HCT116 (cell line): ENCODE results near the gene LIPI. TPM values are rescaled to one million over a fixed set of nuclear protein-coding genes. Genes with fewer than 3 reads are reported as not detected.

ENCODE experiments used
- ATAC-seq: fragments of 200-7000 bp; cut with Tn5 transposase; 2 replicates; pipeline ENCODE4 v1.9.1; 2020; ENCODE audit warnings: mild to moderate bottlenecking, moderate library complexity
- BruUV-seq: library from RNA; stranded (reverse); fragments of 400-500 nt; replicated peaks from 2 replicates; lab custom pipeline; 2021; lab: Mats Ljungman, UMichigan
- CTCF ChIA-PET: fragments of 300-600 bp; sonication (Branson Sonifier 250); formaldehyde crosslinking; loops from one replicate; lab custom pipeline; 2021; ENCODE audit warnings: antibody characterized with exemption; lab: Charles Lee
- POLR2A ChIA-PET: fragments of 300-600, 350-600 bp; sonication (Branson Sonifier 250); formaldehyde crosslinking; loops from one replicate; lab custom pipeline; 2021; ENCODE audit warnings: antibody characterized with exemption; lab: Charles Lee
- RAD21 ChIA-PET, 2 experiments: fragments of 300-600 bp; sonication (Branson Sonifier 250); formaldehyde crosslinking; loops; one replicate each; lab custom pipeline; 2023; ENCODE audit warnings: low total read pairs in 2 of 2; ENCODE audit not compliant: uncharacterized antibody in 2 of 2, unreplicated experiment in 2 of 2, low non-redundant PET in 1 of 2; lab: Charles Lee
- DNase-seq: peaks from one replicate; pipeline ENCODE4 v3.0.0-alpha.2; 2010; ENCODE audit warnings: low read depth, low spot score
- H2AFZ ChIP-seq: fragments of 200-600 bp; shearing (Covaris generic), sonication (generic); 2 replicates; pipeline ENCODE4 v1.6.1; 2017; ENCODE audit warnings: low read depth, mixed run types, mixed read lengths, antibody characterized with exemption, low read length; ENCODE audit not compliant: poor library complexity, severe bottlenecking
- H3K27ac ChIP-seq: 2 replicates; pipeline ENCODE4 v1.5.1; 2012; ENCODE audit warnings: low read depth, low read length
- H3K27me3 ChIP-seq: fragments of 200-600 bp; sonication (generic); 2 replicates; pipeline ENCODE4 v1.6.1; 2016; ENCODE audit warnings: mixed run types, low read length, mixed read lengths; ENCODE audit not compliant: insufficient read depth
- H3K36me3 ChIP-seq, 2 experiments: fragments of 200-500 bp in 1 of 2; fragments of 200-600 bp in 1 of 2; sonication (Bioruptor generic) in 1 of 2; sonication (generic) in 1 of 2; 2 replicates each; pipeline versions ENCODE4 v1.5.1 to v1.6.1; 2014 to 2016; ENCODE audit warnings: low read length in 2 of 2, inconsistent platforms in 1 of 2, mixed read lengths in 1 of 2, mixed run types in 1 of 2; ENCODE audit not compliant: insufficient read depth in 2 of 2, control insufficient read depth in 1 of 2
- H3K4me1 ChIP-seq, 2 experiments: fragments of 200-600 bp in 1 of 2; sonication (generic) in 1 of 2; 2 replicates each; pipeline versions ENCODE4 v1.5.1 to v1.6.1; 2012 to 2017; ENCODE audit warnings: low read length in 2 of 2, inconsistent platforms in 1 of 2, mild to moderate bottlenecking in 1 of 2, mixed read lengths in 1 of 2, mixed run types in 1 of 2, moderate library complexity in 1 of 2; ENCODE audit not compliant: insufficient read depth in 2 of 2, control insufficient read depth in 1 of 2
- H3K4me2 ChIP-seq: fragments of 200-600 bp; sonication (generic); 2 replicates; pipeline ENCODE4 v1.6.1; 2017; ENCODE audit warnings: mixed run types, low read length, mixed read lengths
- H3K4me3 ChIP-seq, 2 experiments: fragments of 200-600 bp in 1 of 2; sonication (generic) in 1 of 2; replicated peaks in 1 of 2; 2 replicates each; pipeline ENCODE4 v1.5.1; 2011 to 2016; ENCODE audit warnings: low read length in 2 of 2, control low read depth in 1 of 2, low read depth in 1 of 2, mild to moderate bottlenecking in 1 of 2, mixed read lengths in 1 of 2, mixed run types in 1 of 2
- H3K79me2 ChIP-seq: fragments of 200-600 bp; sonication (generic); 2 replicates; pipeline ENCODE4 v1.6.1; 2017; ENCODE audit warnings: mild to moderate bottlenecking, mixed run types, low read length, moderate library complexity, mixed read lengths; ENCODE audit not compliant: insufficient read depth
- H3K9ac ChIP-seq: fragments of 200-600 bp; sonication (generic); 2 replicates; pipeline ENCODE4 v1.6.1; 2016; ENCODE audit warnings: low read length, mixed read lengths
- H3K9me2 ChIP-seq: fragments of 200-600 bp; sonication (generic), shearing (Covaris generic); 2 replicates; pipeline ENCODE4 v1.6.1; 2017; ENCODE audit warnings: mixed run types, mild to moderate bottlenecking, moderate library complexity; ENCODE audit not compliant: insufficient read depth
- H3K9me3 ChIP-seq, 2 experiments: fragments of 200-500 bp in 1 of 2; fragments of 200-600 bp in 1 of 2; sonication (Bioruptor generic) in 1 of 2; sonication (generic) in 1 of 2; 2 replicates each; pipeline ENCODE4 v1.6.1; 2014 to 2017; ENCODE audit warnings: low read length in 2 of 2, mixed read lengths in 2 of 2, inconsistent platforms in 1 of 2, low read depth in 1 of 2, mild to moderate bottlenecking in 1 of 2, mixed run types in 1 of 2, moderate library complexity in 1 of 2; ENCODE audit not compliant: control insufficient read depth in 1 of 2, insufficient read depth in 1 of 2
- H4K20me1 ChIP-seq: fragments of 200-600 bp; sonication (generic), shearing (Covaris generic); 2 replicates; pipeline ENCODE4 v1.6.1; 2017; ENCODE audit warnings: mixed run types, mild to moderate bottlenecking, moderate library complexity; ENCODE audit not compliant: insufficient read depth
- ATF3 ChIP-seq: IDR thresholded peaks from 2 replicates; pipeline ENCODE4 v1.6.1; 2012
- CBX3 ChIP-seq: IDR thresholded peaks from 2 replicates; pipeline ENCODE4 v1.6.1; 2012; ENCODE audit warnings: low read depth
- CEBPB ChIP-seq: IDR thresholded peaks from 2 replicates; pipeline ENCODE4 v1.6.1; 2012; ENCODE audit warnings: low read depth
- CTCF ChIP-seq, 3 experiments: fragments of 200-600 bp in 1 of 3; sonication (generic) in 1 of 3; IDR thresholded peaks in 2 of 3; conservative IDR thresholded peaks in 1 of 3; 2 replicates each; pipeline ENCODE4 v1.5.1; 2012 to 2017; ENCODE audit warnings: low read depth in 2 of 3, low read length in 2 of 3, antibody characterized with exemption in 1 of 3, borderline replicate concordance in 1 of 3, control low read depth in 1 of 3, mild to moderate bottlenecking in 1 of 3, mixed read lengths in 1 of 3, mixed run types in 1 of 3, moderate library complexity in 1 of 3; ENCODE audit not compliant: insufficient read depth in 1 of 3
- EGR1 ChIP-seq: IDR thresholded peaks from 2 replicates; pipeline ENCODE4 v1.6.1; 2012; ENCODE audit warnings: low read depth
- ELF1 ChIP-seq: IDR thresholded peaks from 2 replicates; pipeline ENCODE4 v1.6.1; 2012; ENCODE audit warnings: low read depth, borderline replicate concordance
- EZH2 ChIP-seq: fragments of 200-600 bp; sonication (generic); IDR thresholded peaks from 2 replicates; pipeline ENCODE4 v1.6.1; 2017; ENCODE audit warnings: antibody characterized with exemption, mixed run types
- EZH2phosphoT487 ChIP-seq: fragments of 200-600 bp; IDR thresholded peaks from 2 replicates; pipeline ENCODE4 v1.6.1; 2018; ENCODE audit warnings: antibody characterized with exemption, borderline replicate concordance
- FOSL1 ChIP-seq: IDR thresholded peaks from 2 replicates; pipeline ENCODE4 v1.6.1; 2012; ENCODE audit warnings: low read depth
- POLR2A ChIP-seq: IDR thresholded peaks from 2 replicates; pipeline ENCODE4 v1.7.0; 2011; ENCODE audit warnings: borderline replicate concordance; ENCODE audit not compliant: insufficient read depth, insufficient read length; ENCODE audit errors: extremely low read depth
- POLR2AphosphoS5 ChIP-seq: IDR thresholded peaks from 2 replicates; pipeline ENCODE4 v1.6.1; 2011; ENCODE audit warnings: mild to moderate bottlenecking, low read depth, low read length, moderate library complexity
- RAD21 ChIP-seq: IDR thresholded peaks from 2 replicates; pipeline ENCODE4 v1.6.1; 2012; ENCODE audit warnings: low read depth, mild to moderate bottlenecking
- REST ChIP-seq: IDR thresholded peaks from 2 replicates; pipeline ENCODE4 v1.6.1; 2012; ENCODE audit warnings: low read depth
- SIN3A ChIP-seq: IDR thresholded peaks from 2 replicates; pipeline ENCODE4 v1.6.1; 2012; ENCODE audit warnings: low read depth
- SRF ChIP-seq: IDR thresholded peaks from 2 replicates; pipeline ENCODE4 v1.6.1; 2012; ENCODE audit warnings: low read depth
- TCF7L2 ChIP-seq: IDR thresholded peaks from 2 replicates; pipeline ENCODE4 v1.7.0; 2011; ENCODE audit warnings: borderline replicate concordance, inconsistent platforms; ENCODE audit not compliant: insufficient read depth, insufficient read length; ENCODE audit errors: extremely low read depth
- YY1 ChIP-seq: IDR thresholded peaks from 2 replicates; pipeline ENCODE4 v1.6.1; 2011; ENCODE audit warnings: low read length, low read depth, moderate library complexity, mild to moderate bottlenecking; ENCODE audit not compliant: insufficient replicate concordance; ENCODE audit errors: extremely low read depth
- ZBTB33 ChIP-seq: IDR thresholded peaks from 2 replicates; pipeline ENCODE4 v1.6.1; 2011; ENCODE audit warnings: mild to moderate bottlenecking, low read length, moderate library complexity; ENCODE audit not compliant: insufficient replicate concordance; ENCODE audit errors: extremely low read depth
- ZFX ChIP-seq: fragments of 450-650 bp; IDR thresholded peaks from 2 replicates; pipeline ENCODE4 v1.6.1; 2017
- intact Hi-C: fragments of 100-400 bp; cut with micrococcal nuclease; formaldehyde crosslinking; loops from 2 replicates; pipeline ENCODE4 v1.10.0; 2022
- total RNA-seq: library from RNA; stranded (reverse); gene quantifications from one replicate; pipeline ENCODE4 v1.2.1, GENCODE V29; 2021; ENCODE audit not compliant: unreplicated experiment

The LIPI gene
- total RNA-seq, 1 experiment from 2014 or later, result not detected

GRCh38 chr21:14143999-14144398 lies 66.8 kb downstream of the LIPI start:
- Histone ChIP-seq H3K9me2 (no peaks in the 10 kb centered on the region), H3K79me2 (no peaks in the 10 kb centered on the region), H3K36me3 (no peaks in the 10 kb centered on the region), H2AFZ (no peak overlapping the region), H3K27me3 (no peaks in the 10 kb centered on the region), H3K9me3 (peaks cover 4 to 28% of the 10 kb centered on the region in 2 experiments; a peak in 2 of 4 replicates), H3K4me2 (no peak overlapping the region), H3K9ac (no peak overlapping the region), H3K27ac (no peak overlapping the region), H3K4me3 (no peak overlapping the region), H4K20me1 (no peaks in the 10 kb centered on the region), H3K4me1 (no peaks in the 10 kb centered on the region)
- no peak for TF ChIP-seq TCF7L2
- TF ChIP-seq REST, result no peak
- no peak for TF ChIP-seq FOSL1
- TF ChIP-seq ZBTB33, result no peak
- TF ChIP-seq ZFX, result no peak
- TF ChIP-seq RAD21, result no peak
- no peak for TF ChIP-seq EGR1
- TF ChIP-seq SRF, result no peak
- TF ChIP-seq POLR2A, result no peak
- no peak for TF ChIP-seq EZH2phosphoT487
- TF ChIP-seq ATF3, result no peak
- TF ChIP-seq POLR2AphosphoS5, result no peak
- TF ChIP-seq YY1, result no peak
- TF ChIP-seq SIN3A, result no peak
- TF ChIP-seq EZH2, result no peak
- no peak for TF ChIP-seq CEBPB
- TF ChIP-seq CBX3, result no peak
- TF ChIP-seq ELF1, result no peak
- no peak for TF ChIP-seq CTCF (IDR thresholded peaks at IDR 0.05 in 2 of 3, conservative IDR thresholded peaks at IDR 0.05 in 1 of 3; ENCODE audit: borderline replicate concordance in 1 of 3, insufficient read depth in 1 of 3, low read depth in 2 of 3, low read length in 2 of 3)
- no TSS peak for BruUV-seq
- no peak for ATAC-seq
- intact Hi-C loops, result no loop called here
- POLR2A ChIA-PET, result no interaction called here
- CTCF ChIA-PET, result no interaction called here
- DNase-seq, result no peak
- RAD21 ChIA-PET, result no interaction called here
